OCI-LY3 (cell line): ENCODE measurements around the gene SPNS2.

ENCODE experiments used
- H2AFZ ChIP-seq: fragments of 200-600, 300-600 bp; shearing (Covaris generic); 2 replicates; pipeline ENCODE4 v1.6.0; 2014; ENCODE audit warnings: antibody characterized with exemption, low read depth, low read length
- H3K27ac ChIP-seq: fragments of 200-600, 300-600 bp; sonication (generic); 2 replicates; pipeline ENCODE4 v1.5.1; 2014; ENCODE audit warnings: mild to moderate bottlenecking, low read length, moderate library complexity, mixed read lengths
- H3K27me3 ChIP-seq: fragments of 200-600, 300-600 bp; sonication (generic); 2 replicates; pipeline ENCODE4 v1.6.1; 2014; ENCODE audit warnings: low read depth, low read length, mixed read lengths
- H3K36me3 ChIP-seq: fragments of 200-600, 300-600 bp; sonication (generic); replicated peaks from 2 replicates; pipeline ENCODE3; 2014; ENCODE audit warnings: low read depth, low read length, mixed read lengths
- H3K4me1 ChIP-seq: fragments of 300-600, 200-600 bp; sonication (generic); 2 replicates; pipeline ENCODE4 v1.6.1; 2014; ENCODE audit warnings: low read length, mixed read lengths
- H3K4me2 ChIP-seq: fragments of 200-600, 300-600 bp; sonication (generic); 2 replicates; pipeline ENCODE4 v1.6.1; 2014; ENCODE audit warnings: low read length, mixed read lengths
- H3K4me3 ChIP-seq: fragments of 300-600, 200-600 bp; sonication (generic); 2 replicates; pipeline ENCODE4 v1.5.1; 2014; ENCODE audit warnings: antibody characterized with exemption, mild to moderate bottlenecking, low read length, moderate library complexity
- H3K79me2 ChIP-seq: fragments of 300-600, 200-600 bp; shearing (Covaris generic); 2 replicates; pipeline ENCODE4 v1.6.1; 2014; ENCODE audit warnings: mild to moderate bottlenecking, low read length, mixed read lengths
- H3K9ac ChIP-seq: fragments of 300-600, 200-600 bp; shearing (Covaris generic); 2 replicates; pipeline ENCODE4 v1.6.0; 2014; ENCODE audit warnings: mild to moderate bottlenecking, low read length, moderate library complexity
- H3K9me3 ChIP-seq: fragments of 200-600, 300-600 bp; shearing (Covaris generic); 2 replicates; pipeline ENCODE4 v1.6.1; 2014; ENCODE audit warnings: low read length, mixed read lengths; ENCODE audit not compliant: insufficient read depth
- H4K20me1 ChIP-seq: fragments of 200-600, 300-600 bp; sonication (generic); 2 replicates; pipeline ENCODE4 v1.6.1; 2016; ENCODE audit warnings: low read length, mixed read lengths; ENCODE audit not compliant: insufficient read depth
- EZH2phosphoT487 ChIP-seq: fragments of 200-600 bp; shearing (Covaris generic); IDR thresholded peaks from 2 replicates; pipeline ENCODE4 v1.6.1; 2018; ENCODE audit warnings: antibody characterized with exemption, mixed run types, low read depth
- TF ChIP-seq, protein P1 (sequence below): fragments of 200-600, 300-600 bp; sonication (generic); IDR thresholded peaks from 2 replicates; pipeline ENCODE4 v1.5.1; 2014; ENCODE audit warnings: antibody characterized with exemption, low read length, low read depth

Gene SPNS2

DNA sequence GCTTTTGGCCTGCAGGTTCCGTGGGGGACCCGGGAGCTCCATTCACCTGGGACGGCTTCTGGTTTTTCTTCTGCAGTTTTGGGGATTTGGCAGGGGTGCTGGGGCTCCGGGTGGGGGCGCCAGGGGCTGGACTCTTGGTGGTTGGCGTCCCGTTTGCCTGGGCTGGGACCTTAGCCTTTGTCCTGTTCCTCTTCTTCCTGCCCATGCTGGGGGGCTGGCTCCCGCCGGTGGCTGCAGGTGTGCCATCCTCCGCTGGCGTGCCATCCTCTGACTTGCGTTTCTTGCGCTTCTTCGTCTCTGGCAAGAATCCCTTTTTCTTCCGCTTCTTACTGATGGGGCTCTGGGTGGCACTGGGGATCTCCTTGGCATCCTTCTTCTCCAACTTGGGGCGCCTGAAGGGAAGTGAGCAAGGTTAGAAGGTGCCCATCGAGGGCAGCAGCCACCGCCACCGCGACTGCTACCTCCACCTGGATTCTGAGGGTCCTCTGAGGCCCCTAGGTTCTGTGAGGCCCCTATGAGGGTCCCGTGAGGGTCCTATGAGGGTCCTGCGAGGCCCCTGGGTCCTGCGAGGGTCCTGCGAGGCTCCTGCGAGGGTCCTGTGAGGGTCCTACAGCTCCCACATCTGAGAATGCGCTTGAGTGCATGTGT, 41.0 kb downstream of the SPNS2 start:
- H2AFZ ChIP-seq: no peak overlapping the region
- no peak overlapping the region for H3K27ac ChIP-seq
- H3K4me2 ChIP-seq: no peak overlapping the region
- H3K4me1 ChIP-seq: no peaks in the 10 kb centered on the region
- no peak overlapping the region for H3K4me3 ChIP-seq
- no peaks in the 10 kb centered on the region for H3K9me3 ChIP-seq
- H3K79me2 ChIP-seq: no peaks in the 10 kb centered on the region
- TF ChIP-seq, protein P1, sequence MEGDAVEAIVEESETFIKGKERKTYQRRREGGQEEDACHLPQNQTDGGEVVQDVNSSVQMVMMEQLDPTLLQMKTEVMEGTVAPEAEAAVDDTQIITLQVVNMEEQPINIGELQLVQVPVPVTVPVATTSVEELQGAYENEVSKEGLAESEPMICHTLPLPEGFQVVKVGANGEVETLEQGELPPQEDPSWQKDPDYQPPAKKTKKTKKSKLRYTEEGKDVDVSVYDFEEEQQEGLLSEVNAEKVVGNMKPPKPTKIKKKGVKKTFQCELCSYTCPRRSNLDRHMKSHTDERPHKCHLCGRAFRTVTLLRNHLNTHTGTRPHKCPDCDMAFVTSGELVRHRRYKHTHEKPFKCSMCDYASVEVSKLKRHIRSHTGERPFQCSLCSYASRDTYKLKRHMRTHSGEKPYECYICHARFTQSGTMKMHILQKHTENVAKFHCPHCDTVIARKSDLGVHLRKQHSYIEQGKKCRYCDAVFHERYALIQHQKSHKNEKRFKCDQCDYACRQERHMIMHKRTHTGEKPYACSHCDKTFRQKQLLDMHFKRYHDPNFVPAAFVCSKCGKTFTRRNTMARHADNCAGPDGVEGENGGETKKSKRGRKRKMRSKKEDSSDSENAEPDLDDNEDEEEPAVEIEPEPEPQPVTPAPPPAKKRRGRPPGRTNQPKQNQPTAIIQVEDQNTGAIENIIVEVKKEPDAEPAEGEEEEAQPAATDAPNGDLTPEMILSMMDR: no peak
- no peak for TF ChIP-seq EZH2phosphoT487
- H3K36me3 ChIP-seq: peaks cover 4% of the 10 kb centered on the region
- H4K20me1 ChIP-seq: peaks cover 14% of the 10 kb centered on the region
- H3K27me3 ChIP-seq: no peaks in the 10 kb centered on the region
- no peak overlapping the region for H3K9ac ChIP-seq

DNA sequence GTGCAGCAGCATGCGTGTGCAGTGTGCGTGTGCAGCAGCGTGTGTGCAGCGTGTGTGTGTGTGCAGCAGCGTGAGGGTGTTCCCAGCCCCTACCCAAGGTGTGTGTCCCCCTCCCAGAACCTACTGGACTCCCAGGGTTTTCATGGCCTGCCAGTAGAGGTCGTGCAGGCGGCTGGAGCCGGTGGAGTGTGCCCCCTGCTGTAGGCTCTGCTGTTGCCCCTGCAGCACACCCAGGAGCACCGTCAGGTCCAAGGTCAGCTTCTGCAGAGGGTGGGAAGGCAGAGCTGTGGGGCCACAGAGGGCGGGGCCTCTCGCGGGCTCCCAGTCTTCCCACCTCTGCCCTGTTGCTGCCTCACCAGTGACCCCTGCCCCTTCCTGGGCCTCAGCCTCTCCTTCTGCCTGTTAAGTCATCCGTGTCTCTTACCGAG, 41.6 kb downstream of the SPNS2 start:
- Histone ChIP-seq H3K4me3 (no peak overlapping the region), H3K4me2 (no peak overlapping the region), H2AFZ (no peak overlapping the region), H3K27ac (no peak overlapping the region), H3K4me1 (no peaks in the 10 kb centered on the region), H3K9me3 (no peaks in the 10 kb centered on the region), H3K79me2 (no peaks in the 10 kb centered on the region), H3K36me3 (peaks cover 4% of the 10 kb centered on the region), H3K27me3 (no peaks in the 10 kb centered on the region), H4K20me1 (peaks cover 14% of the 10 kb centered on the region), H3K9ac (no peak overlapping the region)
- TF ChIP-seq, protein P1: peak; percentile 28
- TF ChIP-seq EZH2phosphoT487: no peak

DNA sequence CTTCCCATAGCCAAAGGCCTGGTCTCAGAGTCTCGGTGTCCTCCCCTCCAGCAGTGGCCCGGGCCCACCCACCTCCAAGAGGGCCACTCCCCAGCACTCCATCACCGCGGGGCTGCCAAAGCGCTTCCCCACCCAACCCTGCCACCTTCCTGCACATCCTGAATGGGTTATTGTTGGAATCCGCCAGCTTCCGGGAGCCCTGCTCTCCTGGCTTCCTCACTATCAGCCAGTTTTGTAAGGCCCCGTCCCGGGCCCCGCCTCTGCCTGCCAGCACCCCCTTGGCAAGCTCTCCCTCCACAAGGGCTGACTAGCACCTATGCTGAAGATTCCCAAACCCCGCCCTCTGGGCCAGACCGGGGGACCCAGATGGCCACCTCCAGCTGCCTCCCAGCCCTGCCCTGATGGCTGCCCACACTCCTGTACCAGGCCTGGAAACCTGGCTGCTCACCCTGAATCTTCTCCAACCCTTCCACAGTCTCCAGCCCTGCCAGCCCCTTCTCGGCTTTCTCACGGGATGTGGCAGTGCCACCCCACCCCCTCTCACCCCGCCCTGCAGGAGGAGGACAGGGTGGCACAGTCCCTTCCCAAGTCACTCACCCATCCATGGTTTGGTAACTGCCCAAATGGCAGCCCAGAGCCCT, 42.1 kb downstream of the SPNS2 start:
- TF ChIP-seq, protein P1: no peak
- TF ChIP-seq EZH2phosphoT487: no peak
- peaks cover 14% of the 10 kb centered on the region for H4K20me1 ChIP-seq
- no peaks in the 10 kb centered on the region for H3K79me2 ChIP-seq
- no peak overlapping the region for H3K4me3 ChIP-seq
- H2AFZ ChIP-seq: no peak overlapping the region
- no peak overlapping the region for H3K27ac ChIP-seq
- no peaks in the 10 kb centered on the region for H3K9me3 ChIP-seq
- peaks cover 4% of the 10 kb centered on the region for H3K36me3 ChIP-seq
- H3K27me3 ChIP-seq: no peaks in the 10 kb centered on the region
- no peaks in the 10 kb centered on the region for H3K4me1 ChIP-seq
- H3K4me2 ChIP-seq: no peak overlapping the region
- H3K9ac ChIP-seq: no peak overlapping the region

DNA sequence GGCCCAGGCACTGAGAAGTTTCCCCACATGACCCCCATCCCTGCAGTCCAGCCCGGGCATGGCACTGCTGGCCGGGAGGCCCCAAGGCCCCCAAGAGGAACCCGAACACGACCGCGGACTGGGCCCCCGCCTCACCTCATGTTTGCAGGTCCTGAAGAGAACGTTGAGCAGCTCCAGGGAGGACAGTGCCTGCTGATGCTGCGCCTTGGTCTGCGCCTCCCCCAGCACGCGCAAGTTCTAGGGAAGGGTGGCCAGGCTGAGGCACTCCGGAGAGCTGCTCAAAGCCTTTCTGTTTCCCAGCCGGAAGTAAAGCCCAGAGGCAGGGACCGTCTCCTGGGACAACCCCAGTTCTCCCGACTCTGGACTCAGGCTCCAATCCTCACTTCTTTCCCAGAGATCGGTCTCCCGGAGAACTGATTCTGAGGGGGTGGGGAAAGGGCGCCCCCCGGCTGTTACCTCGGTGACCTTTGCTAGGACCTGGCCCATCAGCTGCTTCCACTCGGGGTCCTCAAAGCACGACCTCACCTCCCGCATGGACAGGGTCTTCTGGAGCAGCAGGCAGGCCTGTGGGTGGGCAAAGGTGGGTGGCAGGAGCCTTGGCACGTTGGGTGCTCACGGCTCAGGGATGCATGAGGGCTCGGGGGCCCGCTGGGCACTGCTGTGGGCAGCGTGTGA, 42.8 kb downstream of the SPNS2 start:
- no peak overlapping the region for H2AFZ ChIP-seq
- no peak overlapping the region for H3K4me3 ChIP-seq
- no peaks in the 10 kb centered on the region for H3K4me1 ChIP-seq
- no peak overlapping the region for H3K27ac ChIP-seq
- no peak overlapping the region for H3K4me2 ChIP-seq
- H3K9me3 ChIP-seq: no peaks in the 10 kb centered on the region
- H3K79me2 ChIP-seq: no peaks in the 10 kb centered on the region
- no peak overlapping the region for H3K9ac ChIP-seq
- H3K36me3 ChIP-seq: peaks cover 4% of the 10 kb centered on the region
- peaks cover 14% of the 10 kb centered on the region for H4K20me1 ChIP-seq
- H3K27me3 ChIP-seq: no peaks in the 10 kb centered on the region
- no peak for TF ChIP-seq EZH2phosphoT487
- TF ChIP-seq, protein P1: peak; percentile 13; the same call in 1 of the 2 replicates
